Epithelial cell of esophagus (primary cell): ENCODE measurements around the gene ING3.

Source experiments
- DNase-seq: peaks from one replicate; pipeline ENCODE4 v3.0.0; 2010; ENCODE audit warnings: low read depth
- H3K4me3 ChIP-seq: 2 replicates; pipeline ENCODE4 v1.5.1; 2011; ENCODE audit warnings: mild to moderate bottlenecking, low read length, control low read depth
- CTCF ChIP-seq: IDR thresholded peaks from 2 replicates; pipeline ENCODE4 v1.5.1; 2011; ENCODE audit warnings: low read depth, mild to moderate bottlenecking, low read length, control low read depth, inconsistent platforms; ENCODE audit not compliant: insufficient read depth; ENCODE audit errors: missing control alignments

ING3 gene

GRCh38 chr7:120987280-120987679 is 36.7 kb downstream of the ING3 start:
- DNase-seq = no peak
- no peak overlapping the region for H3K4me3 ChIP-seq
- TF ChIP-seq CTCF = no peak

- DNase-seq = peak; percentile 94
- TF ChIP-seq CTCF = peak; percentile 96
- H3K4me3 ChIP-seq = peak overlapping the region; percentile 27
Measured at GRCh38 chr7:120987683-120988590, 37.4 kb downstream of the ING3 start.

- no peak for TF ChIP-seq CTCF
- DNase-seq = peak; percentile 61
Measured at GRCh38 chr7:120988591-120989256, 38.1 kb downstream of the ING3 start, which contains the start of gene CPED1. Gene CPED1 (plus strand): TSS chr7:120988711. CDS start chr7:120989622, 911 bp downstream.

GRCh38 chr7:120989257-120990220 is 39.0 kb downstream of the ING3 start:
- no peak overlapping the region for H3K4me3 ChIP-seq
- TF ChIP-seq CTCF = no peak
- no peak for DNase-seq

More at GRCh38 chr7:120988591-120989256, 38.1 kb downstream of the ING3 start, which contains the start of gene CPED1:
- H3K4me3 ChIP-seq = peak within 1 kb of the TSS; percentile 27

GRCh38 chr7:120990468-120991118 is 40.0 kb downstream of the ING3 start:
- no peak overlapping the region for H3K4me3 ChIP-seq
- no peak for DNase-seq
- no peak for TF ChIP-seq CTCF

GRCh38 chr7:120991161-120991560 is 40.6 kb downstream of the ING3 start:
- TF ChIP-seq CTCF = no peak
- DNase-seq = no peak
- H3K4me3 ChIP-seq = no peak overlapping the region
